ENCODE results near the gene C1QTNF3. TPM values are rescaled to one million over a fixed set of nuclear protein-coding genes. Genes with fewer than 3 reads are reported as not detected.

Gene C1QTNF3
- polyA plus RNA-seq, 1 donor = 71.9 TPM

Other genes starting within 250 kb of the C1QTNF3 start
- 18.3 TPM for gene ADAMTS12, start 151.2 kb downstream of the C1QTNF3 start, polyA plus RNA-seq (ENCODE audit: insufficient read length)
- gene RXFP3, start 106.8 kb downstream of the C1QTNF3 start, polyA plus RNA-seq (ENCODE audit: insufficient read length) = 0.12 TPM
- gene SLC45A2, start 58.5 kb downstream of the C1QTNF3 start, polyA plus RNA-seq (ENCODE audit: insufficient read length) = 1.0 TPM
- gene AMACR, start 35.2 kb downstream of the C1QTNF3 start, polyA plus RNA-seq (ENCODE audit: insufficient read length) = 105 TPM

Data from left kidney (tissue), 1 donor.